ENCODE measurements around the gene STX17.
"Not testable (repeated sequence)": the region's sequence is repeated elsewhere in the genome, so short reads cannot be mapped to it uniquely, and the experiment has no call there.

GRCh38 chr9:99990508-99990907, 84.1 kb downstream of the STX17 start:
- TF ChIP-seq, protein P1, sequence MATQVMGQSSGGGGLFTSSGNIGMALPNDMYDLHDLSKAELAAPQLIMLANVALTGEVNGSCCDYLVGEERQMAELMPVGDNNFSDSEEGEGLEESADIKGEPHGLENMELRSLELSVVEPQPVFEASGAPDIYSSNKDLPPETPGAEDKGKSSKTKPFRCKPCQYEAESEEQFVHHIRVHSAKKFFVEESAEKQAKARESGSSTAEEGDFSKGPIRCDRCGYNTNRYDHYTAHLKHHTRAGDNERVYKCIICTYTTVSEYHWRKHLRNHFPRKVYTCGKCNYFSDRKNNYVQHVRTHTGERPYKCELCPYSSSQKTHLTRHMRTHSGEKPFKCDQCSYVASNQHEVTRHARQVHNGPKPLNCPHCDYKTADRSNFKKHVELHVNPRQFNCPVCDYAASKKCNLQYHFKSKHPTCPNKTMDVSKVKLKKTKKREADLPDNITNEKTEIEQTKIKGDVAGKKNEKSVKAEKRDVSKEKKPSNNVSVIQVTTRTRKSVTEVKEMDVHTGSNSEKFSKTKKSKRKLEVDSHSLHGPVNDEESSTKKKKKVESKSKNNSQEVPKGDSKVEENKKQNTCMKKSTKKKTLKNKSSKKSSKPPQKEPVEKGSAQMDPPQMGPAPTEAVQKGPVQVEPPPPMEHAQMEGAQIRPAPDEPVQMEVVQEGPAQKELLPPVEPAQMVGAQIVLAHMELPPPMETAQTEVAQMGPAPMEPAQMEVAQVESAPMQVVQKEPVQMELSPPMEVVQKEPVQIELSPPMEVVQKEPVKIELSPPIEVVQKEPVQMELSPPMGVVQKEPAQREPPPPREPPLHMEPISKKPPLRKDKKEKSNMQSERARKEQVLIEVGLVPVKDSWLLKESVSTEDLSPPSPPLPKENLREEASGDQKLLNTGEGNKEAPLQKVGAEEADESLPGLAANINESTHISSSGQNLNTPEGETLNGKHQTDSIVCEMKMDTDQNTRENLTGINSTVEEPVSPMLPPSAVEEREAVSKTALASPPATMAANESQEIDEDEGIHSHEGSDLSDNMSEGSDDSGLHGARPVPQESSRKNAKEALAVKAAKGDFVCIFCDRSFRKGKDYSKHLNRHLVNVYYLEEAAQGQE (IDR thresholded peaks at IDR 0.05) = not testable (repeated sequence)
- TF ChIP-seq, protein P2, sequence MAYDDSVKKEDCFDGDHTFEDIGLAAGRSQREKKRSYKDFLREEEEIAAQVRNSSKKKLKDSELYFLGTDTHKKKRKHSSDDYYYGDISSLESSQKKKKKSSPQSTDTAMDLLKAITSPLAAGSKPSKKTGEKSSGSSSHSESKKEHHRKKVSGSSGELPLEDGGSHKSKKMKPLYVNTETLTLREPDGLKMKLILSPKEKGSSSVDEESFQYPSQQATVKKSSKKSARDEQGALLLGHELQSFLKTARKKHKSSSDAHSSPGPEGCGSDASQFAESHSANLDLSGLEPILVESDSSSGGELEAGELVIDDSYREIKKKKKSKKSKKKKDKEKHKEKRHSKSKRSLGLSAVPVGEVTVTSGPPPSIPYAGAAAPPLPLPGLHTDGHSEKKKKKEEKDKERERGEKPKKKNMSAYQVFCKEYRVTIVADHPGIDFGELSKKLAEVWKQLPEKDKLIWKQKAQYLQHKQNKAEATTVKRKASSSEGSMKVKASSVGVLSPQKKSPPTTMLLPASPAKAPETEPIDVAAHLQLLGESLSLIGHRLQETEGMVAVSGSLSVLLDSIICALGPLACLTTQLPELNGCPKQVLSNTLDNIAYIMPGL (CRISPR knock-in tag; IDR thresholded peaks at IDR 0.05; ENCODE audit: borderline replicate concordance) = not testable (repeated sequence)
- TF ChIP-seq, protein P3, sequence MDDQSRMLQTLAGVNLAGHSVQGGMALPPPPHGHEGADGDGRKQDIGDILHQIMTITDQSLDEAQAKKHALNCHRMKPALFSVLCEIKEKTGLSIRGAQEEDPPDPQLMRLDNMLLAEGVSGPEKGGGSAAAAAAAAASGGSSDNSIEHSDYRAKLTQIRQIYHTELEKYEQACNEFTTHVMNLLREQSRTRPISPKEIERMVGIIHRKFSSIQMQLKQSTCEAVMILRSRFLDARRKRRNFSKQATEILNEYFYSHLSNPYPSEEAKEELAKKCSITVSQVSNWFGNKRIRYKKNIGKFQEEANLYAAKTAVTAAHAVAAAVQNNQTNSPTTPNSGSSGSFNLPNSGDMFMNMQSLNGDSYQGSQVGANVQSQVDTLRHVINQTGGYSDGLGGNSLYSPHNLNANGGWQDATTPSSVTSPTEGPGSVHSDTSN (IDR thresholded peaks at IDR 0.05) = not testable (repeated sequence)
- TF ChIP-seq ESRRA (IDR thresholded peaks at IDR 0.05; ENCODE audit: borderline replicate concordance, low read length); NR3C1 (IDR thresholded peaks at IDR 0.05); POLR2A (IDR thresholded peaks at IDR 0.05; ENCODE audit: low read length); RCOR1 (IDR thresholded peaks at IDR 0.05; ENCODE audit: low read depth, low read length); POLR2AphosphoS2 (conservative IDR thresholded peaks at IDR 0.05; ENCODE audit: low read length); CEBPB (IDR thresholded peaks at IDR 0.05); EHMT2 (IDR thresholded peaks at IDR 0.05; ENCODE audit: low read depth); CHD4 (IDR thresholded peaks at IDR 0.05; ENCODE audit: borderline replicate concordance): not testable (repeated sequence)
- TF ChIP-seq, protein P4, sequence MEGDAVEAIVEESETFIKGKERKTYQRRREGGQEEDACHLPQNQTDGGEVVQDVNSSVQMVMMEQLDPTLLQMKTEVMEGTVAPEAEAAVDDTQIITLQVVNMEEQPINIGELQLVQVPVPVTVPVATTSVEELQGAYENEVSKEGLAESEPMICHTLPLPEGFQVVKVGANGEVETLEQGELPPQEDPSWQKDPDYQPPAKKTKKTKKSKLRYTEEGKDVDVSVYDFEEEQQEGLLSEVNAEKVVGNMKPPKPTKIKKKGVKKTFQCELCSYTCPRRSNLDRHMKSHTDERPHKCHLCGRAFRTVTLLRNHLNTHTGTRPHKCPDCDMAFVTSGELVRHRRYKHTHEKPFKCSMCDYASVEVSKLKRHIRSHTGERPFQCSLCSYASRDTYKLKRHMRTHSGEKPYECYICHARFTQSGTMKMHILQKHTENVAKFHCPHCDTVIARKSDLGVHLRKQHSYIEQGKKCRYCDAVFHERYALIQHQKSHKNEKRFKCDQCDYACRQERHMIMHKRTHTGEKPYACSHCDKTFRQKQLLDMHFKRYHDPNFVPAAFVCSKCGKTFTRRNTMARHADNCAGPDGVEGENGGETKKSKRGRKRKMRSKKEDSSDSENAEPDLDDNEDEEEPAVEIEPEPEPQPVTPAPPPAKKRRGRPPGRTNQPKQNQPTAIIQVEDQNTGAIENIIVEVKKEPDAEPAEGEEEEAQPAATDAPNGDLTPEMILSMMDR (IDR thresholded peaks at IDR 0.05) = not testable (repeated sequence)
- TF ChIP-seq, protein P5, sequence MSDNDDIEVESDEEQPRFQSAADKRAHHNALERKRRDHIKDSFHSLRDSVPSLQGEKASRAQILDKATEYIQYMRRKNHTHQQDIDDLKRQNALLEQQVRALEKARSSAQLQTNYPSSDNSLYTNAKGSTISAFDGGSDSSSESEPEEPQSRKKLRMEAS (IDR thresholded peaks at IDR 0.05) = not testable (repeated sequence)
- TF ChIP-seq, protein P6, sequence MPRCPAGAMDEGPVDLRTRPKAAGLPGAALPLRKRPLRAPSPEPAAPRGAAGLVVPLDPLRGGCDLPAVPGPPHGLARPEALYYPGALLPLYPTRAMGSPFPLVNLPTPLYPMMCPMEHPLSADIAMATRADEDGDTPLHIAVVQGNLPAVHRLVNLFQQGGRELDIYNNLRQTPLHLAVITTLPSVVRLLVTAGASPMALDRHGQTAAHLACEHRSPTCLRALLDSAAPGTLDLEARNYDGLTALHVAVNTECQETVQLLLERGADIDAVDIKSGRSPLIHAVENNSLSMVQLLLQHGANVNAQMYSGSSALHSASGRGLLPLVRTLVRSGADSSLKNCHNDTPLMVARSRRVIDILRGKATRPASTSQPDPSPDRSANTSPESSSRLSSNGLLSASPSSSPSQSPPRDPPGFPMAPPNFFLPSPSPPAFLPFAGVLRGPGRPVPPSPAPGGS (IDR thresholded peaks at IDR 0.05) = not testable (repeated sequence)
